Measurements from ENCODE around the gene PDE1A.

DNA sequence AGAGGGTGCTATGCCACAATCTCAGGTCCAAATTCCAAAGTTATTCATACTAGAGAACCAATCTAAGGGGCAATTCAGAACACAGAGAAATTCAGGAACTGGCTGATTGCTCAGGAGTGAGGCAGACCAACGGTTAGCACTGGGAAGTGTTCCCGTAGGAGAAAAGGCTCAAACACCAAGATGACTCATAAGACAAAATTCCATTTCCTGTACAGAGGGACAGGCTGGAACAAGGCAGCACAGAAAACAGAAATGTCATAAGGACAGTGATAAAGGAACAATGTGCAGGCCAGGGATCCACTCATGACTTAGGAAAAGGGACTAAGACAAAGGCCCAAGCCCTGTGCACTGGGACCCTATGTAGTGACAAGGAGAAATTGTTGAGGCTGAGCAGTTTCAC lies 54.2 kb downstream of the PDE1A start:
- TF ChIP-seq, protein P1, sequence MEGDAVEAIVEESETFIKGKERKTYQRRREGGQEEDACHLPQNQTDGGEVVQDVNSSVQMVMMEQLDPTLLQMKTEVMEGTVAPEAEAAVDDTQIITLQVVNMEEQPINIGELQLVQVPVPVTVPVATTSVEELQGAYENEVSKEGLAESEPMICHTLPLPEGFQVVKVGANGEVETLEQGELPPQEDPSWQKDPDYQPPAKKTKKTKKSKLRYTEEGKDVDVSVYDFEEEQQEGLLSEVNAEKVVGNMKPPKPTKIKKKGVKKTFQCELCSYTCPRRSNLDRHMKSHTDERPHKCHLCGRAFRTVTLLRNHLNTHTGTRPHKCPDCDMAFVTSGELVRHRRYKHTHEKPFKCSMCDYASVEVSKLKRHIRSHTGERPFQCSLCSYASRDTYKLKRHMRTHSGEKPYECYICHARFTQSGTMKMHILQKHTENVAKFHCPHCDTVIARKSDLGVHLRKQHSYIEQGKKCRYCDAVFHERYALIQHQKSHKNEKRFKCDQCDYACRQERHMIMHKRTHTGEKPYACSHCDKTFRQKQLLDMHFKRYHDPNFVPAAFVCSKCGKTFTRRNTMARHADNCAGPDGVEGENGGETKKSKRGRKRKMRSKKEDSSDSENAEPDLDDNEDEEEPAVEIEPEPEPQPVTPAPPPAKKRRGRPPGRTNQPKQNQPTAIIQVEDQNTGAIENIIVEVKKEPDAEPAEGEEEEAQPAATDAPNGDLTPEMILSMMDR (IDR thresholded peaks at IDR 0.05): no peak
- TF ChIP-seq EZH2 (IDR thresholded peaks at IDR 0.05; ENCODE audit: borderline replicate concordance, insufficient read depth, low read depth, low read length, poor library complexity, severe bottlenecking): no peak

All from B cell (primary cell).